Stimulated activated CD8-positive, alpha-beta memory T cell treated with anti-CD3 and anti-CD28 coated beads, Interleukin-4, amount 100 ng/mL, for 1 hour (primary cell): Measurements from ENCODE around the gene SPATA1.

ENCODE experiments used
- DNase-seq, 2 donors: peaks; one replicate each; pipeline ENCODE4 v3.0.0-alpha.2; 2020; ENCODE audit warnings: low read depth in 2 of 2, low spot score in 1 of 2

Gene SPATA1

DNA sequence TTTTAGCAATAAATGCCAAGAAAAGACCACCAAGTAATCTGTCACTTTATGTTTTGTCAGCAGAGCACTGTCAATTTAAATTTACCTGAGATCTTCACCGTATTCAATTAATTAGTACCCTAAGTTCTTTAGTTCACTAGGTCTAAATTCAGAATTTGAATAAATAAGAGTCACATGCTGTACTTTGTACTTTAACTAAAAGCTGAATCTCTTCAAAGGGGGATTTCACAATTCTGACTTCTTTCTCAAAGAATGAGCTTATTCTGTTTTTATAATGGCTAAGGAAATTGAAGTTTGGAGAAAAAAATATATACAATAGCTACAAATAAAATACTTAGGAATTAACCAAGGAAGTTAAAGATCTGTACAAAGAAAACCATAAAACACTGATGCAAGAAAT is 2.3 kb downstream of the SPATA1 start:
- DNase-seq = no peak

DNA sequence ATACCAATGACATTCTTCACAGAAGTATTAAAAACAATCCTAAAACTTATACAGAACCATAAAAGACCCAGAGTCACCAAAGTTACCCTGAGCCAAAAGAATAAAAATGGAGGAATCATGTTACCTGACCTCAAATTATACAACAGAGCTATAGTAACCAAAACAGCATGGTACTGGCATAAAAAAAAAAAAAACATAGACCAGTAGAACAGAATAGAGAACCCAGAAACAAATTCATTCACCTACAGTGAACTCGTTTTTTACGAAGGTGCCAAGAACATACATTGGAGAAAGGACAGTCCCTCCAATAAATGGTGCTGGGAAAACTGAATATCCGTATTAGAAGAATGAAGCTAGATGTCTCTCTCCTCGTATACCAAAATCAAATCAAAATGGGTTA is 2.8 kb downstream of the SPATA1 start:
- DNase-seq = no peak

DNA sequence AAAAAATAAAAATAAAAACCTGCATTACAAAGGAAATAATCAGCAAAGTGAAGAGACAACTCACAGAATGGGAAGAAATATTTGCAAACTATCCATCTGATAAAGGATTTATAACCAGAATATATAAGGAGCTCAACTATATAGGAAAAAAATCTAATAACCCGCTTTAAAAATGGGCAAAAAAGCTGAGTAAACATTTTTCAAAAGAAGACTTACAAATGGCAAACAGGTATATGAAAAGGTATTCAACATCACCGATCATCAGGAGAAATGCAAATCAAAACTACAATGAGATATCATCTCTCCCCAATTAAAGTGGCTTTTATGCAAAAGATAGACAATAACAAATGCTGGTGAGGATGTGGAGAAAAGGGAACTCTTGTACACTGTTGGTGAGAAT is 4.0 kb downstream of the SPATA1 start:
- DNase-seq = no peak

DNA sequence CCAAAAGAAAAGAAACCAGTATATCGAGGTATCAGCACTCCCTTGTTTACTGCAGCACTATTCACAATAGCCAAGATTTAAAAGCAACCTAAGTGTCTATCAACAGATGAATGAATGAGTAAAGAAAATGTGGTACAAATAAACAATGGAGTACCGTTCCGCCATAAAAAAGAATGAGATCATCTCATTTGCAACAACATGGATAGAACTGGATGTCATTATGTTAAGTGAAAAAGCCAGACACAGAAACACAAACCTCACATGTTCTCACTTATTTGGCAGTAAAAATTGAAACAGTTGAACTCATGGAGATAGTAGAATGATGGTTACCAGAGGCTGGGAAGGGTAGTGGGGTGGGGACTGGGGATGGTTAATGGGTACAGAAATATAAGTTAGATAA is 4.5 kb downstream of the SPATA1 start:
- no peak for DNase-seq

DNA sequence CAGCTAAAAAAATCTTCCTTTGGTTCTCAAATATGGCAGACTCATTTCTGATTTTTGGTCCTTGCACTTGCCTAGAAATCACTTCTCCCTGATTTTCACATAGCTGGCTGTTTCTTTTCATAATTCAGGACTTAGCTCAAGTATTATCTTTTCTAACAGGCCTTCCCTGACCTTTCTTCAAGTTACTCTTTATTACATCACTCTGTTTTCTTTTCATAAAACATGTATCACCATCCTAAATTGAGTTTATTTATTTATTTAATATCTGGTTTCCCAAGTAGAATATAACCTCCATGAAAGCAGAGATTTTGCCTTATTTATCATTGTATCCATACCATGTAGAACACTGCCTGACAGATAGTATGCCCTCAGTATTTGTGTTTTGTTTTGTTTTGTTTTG is 18.4 kb downstream of the SPATA1 start:
- no peak for DNase-seq

DNA sequence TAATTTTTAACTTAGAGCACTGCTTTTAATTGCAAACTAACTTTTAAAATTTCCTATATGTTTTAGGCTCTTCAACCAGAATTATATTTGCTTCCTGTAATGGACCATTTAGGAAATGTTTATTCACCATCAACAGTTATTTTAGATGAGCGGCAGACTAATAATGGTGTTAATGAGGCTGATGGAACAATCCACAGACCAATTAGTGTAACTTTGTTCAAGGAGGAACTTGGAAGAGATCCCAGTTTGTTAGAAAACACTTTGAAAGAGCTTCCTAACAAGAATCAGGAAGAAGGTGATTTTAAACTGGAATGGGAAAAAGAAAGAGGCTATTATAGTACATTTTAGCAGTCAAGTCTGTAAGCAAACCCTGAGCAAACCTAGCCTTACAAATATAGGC is 19.6 kb downstream of the SPATA1 start:
- no peak for DNase-seq

DNA sequence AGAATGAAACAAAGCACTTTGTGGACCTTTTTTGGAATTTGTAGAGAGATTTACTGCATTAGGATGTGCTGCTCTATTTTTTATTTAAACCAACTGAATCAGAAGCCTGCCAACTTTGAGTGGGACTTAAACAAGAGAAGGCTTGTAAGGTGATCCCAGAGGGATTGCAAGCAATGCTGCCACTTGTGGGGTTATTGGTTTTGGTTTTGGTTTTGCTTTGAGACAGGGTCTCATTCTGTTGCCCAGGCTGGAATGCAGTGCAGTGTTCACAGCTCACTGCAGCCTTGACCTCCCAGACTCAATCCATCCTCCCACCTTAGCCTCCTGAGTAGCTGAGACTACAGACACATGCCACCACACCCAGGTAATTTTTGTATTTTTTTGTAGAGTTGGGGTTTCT is 32.4 kb downstream of the SPATA1 start:
- no peak for DNase-seq

DNA sequence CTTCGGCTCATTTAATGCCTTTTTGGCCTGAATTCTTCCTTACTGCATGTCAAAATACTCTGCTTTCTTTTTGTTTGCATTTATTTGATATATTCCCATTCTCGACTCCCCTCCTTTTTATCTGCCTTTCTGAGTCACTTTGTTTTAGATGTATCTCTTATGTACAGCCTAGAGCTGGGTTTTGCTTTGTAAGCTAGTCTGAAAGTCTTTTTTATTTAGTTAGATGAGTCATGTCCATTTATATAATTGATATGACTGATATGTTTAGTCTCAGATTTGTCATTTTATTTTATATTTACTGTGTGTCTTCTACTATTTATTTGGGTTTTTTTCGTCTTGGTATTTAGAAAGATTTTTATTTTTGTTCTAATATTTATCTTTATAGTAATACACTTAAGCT is 33.8 kb downstream of the SPATA1 start:
- DNase-seq = no peak

DNA sequence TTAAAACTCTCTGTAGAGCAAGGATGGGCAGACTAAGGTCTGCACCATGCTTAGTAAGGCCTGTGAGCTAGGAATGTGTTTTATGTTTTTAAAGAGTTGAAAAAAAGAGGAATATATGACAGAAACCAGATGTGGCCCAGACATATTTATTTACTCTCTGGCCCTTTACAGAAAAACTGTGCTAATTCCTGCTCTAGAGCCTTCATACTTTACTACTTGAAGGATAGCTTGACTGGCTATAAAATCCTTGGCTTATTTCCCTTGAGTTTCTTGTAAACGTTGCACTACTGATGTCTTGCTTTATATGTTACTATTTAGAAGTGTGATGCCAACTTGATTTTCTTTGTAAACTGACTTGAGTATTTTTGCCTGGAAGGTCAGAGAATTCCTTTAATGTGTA is 34.6 kb downstream of the SPATA1 start:
- no peak for DNase-seq

DNA sequence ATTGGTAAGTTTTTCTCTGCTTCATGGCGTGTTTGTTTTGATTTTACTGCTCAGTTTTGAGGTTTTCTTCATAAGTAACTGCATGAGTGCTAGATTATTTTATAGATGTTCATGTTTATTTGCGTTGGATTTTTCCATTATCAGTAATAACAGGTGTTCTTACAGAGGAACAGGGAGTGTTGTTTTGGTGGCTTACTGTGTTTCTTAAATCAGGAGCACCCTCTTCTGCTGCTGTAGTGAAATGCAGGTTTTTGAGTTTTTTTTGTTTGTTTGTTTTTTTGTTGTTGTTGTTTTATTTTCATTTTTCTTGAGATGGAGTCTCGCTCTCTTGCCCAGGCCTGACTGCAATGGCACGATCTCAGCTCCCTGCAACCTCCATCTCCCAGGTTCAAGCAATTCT is 35.5 kb downstream of the SPATA1 start:
- DNase-seq = no peak

DNA sequence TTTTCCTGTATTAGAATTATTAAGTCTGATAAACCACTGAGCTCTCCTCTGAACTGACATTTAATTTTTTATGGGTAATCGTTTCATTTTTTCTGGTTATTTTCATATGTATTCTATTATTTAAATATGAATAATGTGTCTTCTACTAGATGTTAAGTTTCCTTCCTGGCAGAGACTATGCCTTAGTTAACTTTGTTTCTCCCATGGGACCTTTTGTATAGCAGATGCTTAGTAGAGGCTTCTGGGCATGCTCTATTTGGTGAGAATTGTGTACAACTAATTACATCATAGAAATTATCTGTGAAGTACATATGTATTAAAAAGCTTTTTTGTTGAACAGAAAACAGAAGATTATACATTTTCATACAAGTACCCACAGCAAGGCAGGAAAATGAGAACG is 44.6 kb downstream of the SPATA1 start:
- DNase-seq = no peak

DNA sequence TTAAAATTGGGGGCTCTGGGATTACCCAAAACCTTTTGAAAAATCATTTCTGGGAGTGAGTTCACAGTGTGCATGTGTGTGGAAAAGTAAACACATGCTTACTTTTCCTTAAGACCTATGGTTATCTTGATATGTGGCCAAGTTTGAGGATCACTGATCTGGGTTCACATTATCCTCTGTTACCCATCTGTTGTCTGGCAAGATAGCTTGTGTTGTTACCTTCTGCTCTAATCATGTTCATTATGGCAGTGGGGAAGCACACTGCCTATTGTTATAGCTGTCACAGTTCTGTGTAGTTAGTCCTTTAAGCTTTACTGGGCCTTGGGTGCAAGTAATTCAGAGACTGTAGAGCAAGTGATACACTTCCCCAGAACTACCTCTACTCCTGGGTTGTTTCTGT is 63.0 kb downstream of the SPATA1 start:
- no peak for DNase-seq

DNA sequence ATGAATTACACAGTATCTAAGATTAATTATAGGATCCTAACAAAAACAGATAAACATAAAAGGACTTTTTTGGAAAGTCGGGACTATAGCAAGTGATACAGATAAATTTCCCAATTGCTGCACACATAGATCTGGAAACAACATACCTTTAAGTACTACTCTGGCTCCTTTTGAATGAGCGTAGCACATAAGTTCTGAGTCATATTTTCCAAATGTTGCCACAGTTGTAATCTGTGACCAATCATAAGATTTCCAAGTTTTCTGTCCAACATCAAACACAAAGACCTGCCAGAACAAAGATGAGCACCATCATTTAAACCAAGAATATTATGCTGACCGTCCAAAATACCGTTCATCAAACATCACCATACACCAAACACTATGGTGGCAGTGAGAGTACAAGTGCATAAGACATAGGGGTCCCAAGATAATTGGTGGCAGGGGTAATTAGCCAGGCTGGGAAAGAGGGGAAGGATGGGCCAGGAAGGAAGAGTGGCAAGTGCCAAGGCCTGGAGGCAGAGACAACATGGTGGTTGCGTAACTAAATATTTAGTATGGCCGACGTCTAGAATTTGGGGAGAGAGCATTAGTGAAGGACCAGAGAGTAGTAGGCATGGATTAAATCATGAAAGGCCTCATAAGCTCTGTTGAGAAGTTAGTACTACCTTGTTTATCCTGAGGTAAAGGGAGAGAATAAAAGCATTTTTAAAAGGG is 64.4 kb downstream of the SPATA1 start:
- no peak for DNase-seq

DNA sequence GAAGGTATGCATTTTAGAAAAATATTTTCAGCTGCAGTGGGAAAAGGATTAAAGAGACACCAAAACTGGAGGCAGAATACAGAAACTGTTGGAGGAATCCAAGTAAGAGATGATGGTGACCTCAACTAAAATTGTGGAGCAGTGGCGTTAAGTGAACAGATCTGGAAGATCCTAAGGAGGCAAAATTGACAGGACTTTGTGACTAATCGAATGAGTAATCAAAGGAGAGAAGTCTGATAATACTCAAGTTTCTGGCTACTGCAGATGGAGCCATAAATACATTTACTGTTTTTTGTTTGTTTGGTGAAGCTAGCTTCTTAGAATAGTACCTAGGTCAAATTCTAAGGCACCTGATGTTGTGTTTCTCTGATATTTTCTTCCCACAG is 65.0 kb downstream of the SPATA1 start:
- DNase-seq = no peak

DNA sequence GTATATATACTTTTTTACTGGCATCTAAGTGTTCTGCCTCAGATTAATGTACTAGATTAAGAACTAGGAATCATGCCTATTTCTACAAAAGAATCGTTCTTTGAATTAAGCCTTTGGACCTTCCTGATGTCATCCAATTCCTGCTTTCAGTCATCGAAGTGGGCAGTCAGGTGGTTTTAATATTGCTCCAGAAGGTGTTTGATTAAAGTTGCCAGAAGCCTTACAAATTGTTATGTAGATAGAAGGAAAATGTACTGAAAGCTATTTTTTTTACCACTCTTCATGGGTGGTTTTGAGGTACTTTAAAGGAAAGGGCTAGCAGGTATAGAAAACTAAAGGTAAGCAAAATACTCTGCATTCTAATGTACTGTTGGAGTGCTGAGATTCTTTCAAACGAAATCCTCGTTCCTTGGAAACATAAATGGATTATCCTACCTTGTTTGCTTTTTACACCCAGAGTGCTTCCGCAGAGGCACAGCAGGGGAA is 67.3 kb downstream of the SPATA1 start:
- DNase-seq = no peak

DNA sequence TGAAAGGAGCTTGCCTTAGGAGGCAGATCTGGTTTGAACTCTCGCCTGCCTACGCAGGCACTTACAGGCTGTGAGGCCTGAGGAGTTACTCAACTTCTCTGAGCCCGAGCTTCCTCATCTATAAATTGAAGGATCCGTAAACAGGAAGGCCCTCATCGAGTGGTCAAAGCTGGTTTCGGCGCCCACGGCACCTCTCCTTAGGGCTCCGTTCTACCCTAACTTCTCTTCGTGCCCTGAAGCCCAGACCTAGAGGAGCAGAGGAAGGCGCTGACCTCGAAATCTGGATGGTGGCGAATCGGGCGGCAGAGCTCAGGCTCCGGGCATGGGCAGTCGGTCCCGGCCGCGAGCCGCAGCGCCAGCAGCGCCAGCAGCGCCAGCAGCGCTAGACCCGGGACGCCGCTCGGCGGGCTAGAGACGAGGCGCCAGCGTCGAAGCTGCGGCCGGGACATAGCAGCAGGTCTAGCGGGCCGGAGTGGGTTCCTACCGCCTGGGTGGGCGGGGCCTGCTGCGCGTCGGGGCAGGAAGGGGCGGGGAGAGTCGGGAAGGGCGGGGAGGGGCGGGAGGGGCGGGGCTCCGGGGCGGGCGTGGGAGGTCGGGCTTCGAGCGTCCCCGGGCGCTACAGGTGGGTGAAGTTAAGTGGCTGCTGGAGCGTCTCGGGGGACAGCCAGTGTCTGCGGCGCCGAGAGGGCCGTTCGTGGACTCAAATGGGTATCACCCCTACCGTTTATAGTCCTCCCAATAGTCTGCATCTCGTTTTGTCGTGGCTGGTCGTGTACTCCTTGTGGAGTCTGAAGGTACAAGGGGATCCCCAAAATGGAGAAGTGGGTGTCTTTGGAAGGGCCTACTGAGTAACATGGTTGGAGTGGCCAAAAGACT is 68.0 kb downstream of the SPATA1 start, which contains the start of gene CTBS:
Gene CTBS, minus strand, starts transcription at position 474 of the 876 bp plus-strand sequence. Its CDS starts 25 bp downstream, at position 449.
- DNase-seq = peak; percentile 64 to 73

DNA sequence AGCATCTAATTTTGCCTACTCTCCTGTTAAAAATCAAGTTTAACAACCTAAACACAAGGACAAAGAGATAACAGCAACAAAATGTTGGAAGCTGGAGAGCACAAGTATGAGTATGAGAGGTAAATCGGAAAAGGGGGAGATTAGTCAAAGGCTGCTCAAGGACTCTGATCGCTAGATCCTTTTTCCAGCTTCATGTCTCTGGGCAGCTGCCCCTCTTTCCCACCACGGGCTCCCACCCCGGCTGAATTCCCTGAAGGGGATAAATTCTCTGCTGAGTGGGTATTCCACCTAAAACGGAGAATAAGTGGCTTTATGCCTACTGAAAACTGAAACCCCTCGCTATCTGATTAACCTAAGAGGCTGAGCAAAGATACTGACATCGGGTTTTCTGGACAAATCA is 68.8 kb downstream of the SPATA1 start:
- DNase-seq = no peak

DNA sequence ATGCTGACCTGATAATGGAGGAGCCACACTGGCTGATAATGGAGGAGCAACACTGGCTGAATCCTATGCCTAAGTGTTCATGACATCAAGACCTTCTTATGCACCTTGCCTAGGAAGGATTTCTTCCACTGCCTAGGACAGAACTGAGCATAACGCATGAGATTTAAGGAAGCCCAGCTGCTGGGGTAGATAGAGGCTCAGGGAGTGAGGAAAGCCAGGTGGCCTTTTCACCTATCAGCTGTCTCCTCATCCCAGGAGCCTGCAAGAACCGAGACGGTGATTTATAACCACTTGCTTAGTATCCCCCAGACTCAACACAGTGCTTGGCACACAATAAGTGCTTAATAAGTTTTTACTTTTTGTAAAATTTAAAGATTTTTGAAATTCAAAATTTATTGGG is 75.5 kb downstream of the SPATA1 start:
- DNase-seq = no peak

DNA sequence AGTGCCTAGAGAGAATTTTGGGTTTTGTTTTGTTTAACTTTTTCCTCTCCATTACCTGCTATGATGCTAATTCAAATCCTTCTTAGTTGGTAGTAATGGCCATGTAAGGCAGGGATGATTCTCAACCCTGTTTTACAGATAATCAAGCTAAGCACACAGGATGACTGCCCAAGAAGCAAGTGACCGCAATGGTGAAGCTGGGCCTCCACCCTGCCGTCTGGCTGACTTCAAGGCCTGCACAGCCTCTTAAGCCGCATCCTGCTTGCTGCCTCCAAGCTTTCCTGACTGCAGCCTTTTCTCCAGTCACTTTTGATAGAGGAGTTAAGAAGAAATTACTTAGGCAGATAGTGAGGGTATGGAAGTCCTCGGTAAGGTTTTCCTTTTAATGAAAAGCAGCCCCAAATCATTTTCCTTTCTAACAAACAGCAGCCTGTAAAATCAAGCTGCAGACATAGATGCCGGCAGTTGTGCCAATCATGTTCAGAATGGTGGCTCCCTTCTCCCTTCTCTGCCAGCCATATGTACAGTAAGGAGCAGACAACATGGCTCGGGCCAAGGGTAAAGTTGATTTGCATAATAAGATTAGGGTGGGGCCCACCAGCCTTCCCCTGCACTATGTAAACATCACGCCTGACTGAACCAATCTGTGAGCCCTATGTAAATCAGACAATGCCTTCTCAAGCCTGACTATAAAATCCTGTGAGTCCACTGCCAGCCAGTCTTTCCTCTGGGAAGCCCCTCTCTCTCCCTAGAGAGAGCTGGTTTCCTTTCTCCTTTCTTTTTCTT is 76.8 kb downstream of the SPATA1 start:
- no peak for DNase-seq

DNA sequence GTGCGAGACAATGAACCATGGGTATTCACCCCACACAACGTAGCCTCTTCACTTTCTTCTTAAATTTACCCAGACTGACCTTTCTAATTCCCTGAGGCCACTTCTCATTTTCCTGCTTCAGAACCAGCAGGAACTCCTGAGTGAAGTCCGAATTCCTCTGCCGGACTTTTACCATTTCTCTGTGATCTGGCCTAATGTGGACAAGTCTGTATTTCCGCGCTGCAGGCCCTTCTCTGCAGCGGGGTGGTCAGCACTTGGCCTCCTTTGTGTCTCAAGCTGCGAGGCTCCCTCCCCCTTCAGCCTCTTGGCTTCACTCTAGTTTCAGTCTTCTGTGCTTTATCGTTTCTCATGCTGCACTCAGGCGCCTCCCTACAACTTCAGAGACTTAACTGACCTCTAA is 77.5 kb downstream of the SPATA1 start:
- DNase-seq = no peak

DNA sequence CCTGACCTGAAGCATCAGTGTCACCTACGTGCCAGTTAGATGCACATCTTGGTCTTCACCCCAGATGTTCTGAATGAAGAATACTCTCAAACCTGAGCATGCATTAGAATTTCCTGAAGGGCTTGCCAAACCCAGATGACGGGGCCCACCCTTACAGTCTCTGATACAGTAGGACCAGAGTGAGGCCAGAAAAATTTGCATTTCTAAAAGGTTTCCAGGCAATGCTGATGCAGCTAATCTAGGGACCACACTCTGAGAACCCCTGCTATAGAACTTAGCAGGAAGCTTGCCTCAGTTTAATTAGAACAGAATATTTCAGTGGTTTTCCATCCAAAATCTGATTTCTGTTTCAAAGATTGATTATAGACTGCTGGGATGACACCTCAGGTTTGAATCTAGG is 77.9 kb downstream of the SPATA1 start:
- no peak for DNase-seq

DNA sequence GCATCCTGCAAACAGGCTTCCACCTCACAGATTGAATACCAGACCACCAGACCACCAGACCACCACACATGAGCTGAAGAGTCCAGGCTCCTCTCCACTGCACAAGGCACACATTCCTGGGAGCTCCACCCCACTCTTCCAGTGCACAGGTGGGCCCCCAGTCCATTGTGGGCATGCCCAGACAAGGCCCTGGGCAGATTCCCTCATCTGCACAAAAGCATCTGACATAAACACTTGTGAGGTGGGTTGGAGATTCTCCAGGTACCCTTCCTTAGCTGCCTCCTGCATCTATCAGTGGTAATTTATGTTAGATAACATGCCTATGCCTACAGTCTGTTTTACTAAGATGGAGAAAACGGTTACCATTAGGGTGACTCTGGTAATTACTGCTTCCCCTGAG is 79.6 kb downstream of the SPATA1 start:
- DNase-seq = no peak
